ENCODE measurements around the gene TOPBP1. TPM values are rescaled to one million over a fixed set of nuclear protein-coding genes. Genes with fewer than 3 reads are reported as not detected.
"Not testable (repeated sequence)": the region's sequence is repeated elsewhere in the genome, so short reads cannot be mapped to it uniquely, and the experiment has no call there.

The TOPBP1 gene
- total RNA-seq, 1 donor, result 33.7 TPM

- H4K20me1 ChIP-seq (ENCODE audit: insufficient read depth, low read length), result no peaks in the 10 kb centered on the region
- H3K36me3 ChIP-seq (ENCODE audit: insufficient read depth, low read length), result no peaks in the 10 kb centered on the region
- no peak for DNase-seq (ENCODE audit: insufficient read length, low spot score, missing footprints)
- H3K79me2 ChIP-seq (ENCODE audit: insufficient read depth, low read length), result no peaks in the 10 kb centered on the region
- TF ChIP-seq CTCF (IDR thresholded peaks at IDR 0.05; ENCODE audit: extremely low read depth, low read depth, low read length), result no peak
- no peaks in the 10 kb centered on the region for H3K4me1 ChIP-seq (ENCODE audit: insufficient read depth, low read length)
- H3K27ac ChIP-seq (ENCODE audit: low read depth, low read length), result no peak overlapping the region
- no peaks in the 10 kb centered on the region for H3K9me3 ChIP-seq (ENCODE audit: low read depth, low read length)
- peaks cover 40% of the 10 kb centered on the region for H3K27me3 ChIP-seq (ENCODE audit: insufficient read depth, low read length)
- H2AFZ ChIP-seq (ENCODE audit: low read length), result no peak overlapping the region
- no peak overlapping the region for H3K4me2 ChIP-seq (ENCODE audit: insufficient read depth, low read length)
- no peak overlapping the region for H3K4me3 ChIP-seq (ENCODE audit: insufficient read depth, low read length)
Observed at GRCh38 chr3:133672461-133672860, 10.7 kb upstream of the TOPBP1 start.

DNA sequence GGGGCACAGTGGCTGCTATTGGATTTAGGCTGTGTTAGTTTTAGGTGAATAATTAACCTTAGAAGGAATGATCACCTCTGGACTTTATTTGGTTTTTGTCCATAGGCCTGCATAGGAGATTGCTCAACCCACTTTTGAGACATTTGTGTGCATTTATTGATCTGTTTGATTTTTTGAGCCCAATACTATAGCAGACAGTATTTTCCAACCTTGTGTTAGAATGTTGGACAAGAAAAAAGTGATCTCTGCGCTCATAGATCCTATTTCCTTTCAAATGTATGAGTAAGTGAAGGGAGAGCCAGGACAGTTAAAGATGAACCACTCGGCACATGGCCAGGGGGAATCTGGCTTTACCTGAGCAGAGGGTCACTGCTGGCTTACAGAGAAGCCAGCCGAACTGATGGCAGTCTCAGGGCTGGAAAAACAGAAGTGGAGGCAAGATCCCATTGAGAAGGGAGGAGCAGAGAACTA is 8.8 kb upstream of the TOPBP1 start:
- Histone ChIP-seq H3K4me1 (ENCODE audit: insufficient read depth, low read length) (no peaks in the 10 kb centered on the region), H3K27me3 (ENCODE audit: insufficient read depth, low read length) (peaks cover 36% of the 10 kb centered on the region), H3K79me2 (ENCODE audit: insufficient read depth, low read length) (no peaks in the 10 kb centered on the region), H3K27ac (ENCODE audit: low read depth, low read length) (no peak overlapping the region), H2AFZ (ENCODE audit: low read length) (no peak overlapping the region), H3K4me3 (ENCODE audit: insufficient read depth, low read length) (no peak overlapping the region), H3K4me2 (ENCODE audit: insufficient read depth, low read length) (no peak overlapping the region), H3K36me3 (ENCODE audit: insufficient read depth, low read length) (no peaks in the 10 kb centered on the region), H4K20me1 (ENCODE audit: insufficient read depth, low read length) (no peaks in the 10 kb centered on the region), H3K9me3 (ENCODE audit: low read depth, low read length) (no peaks in the 10 kb centered on the region)
- DNase-seq (ENCODE audit: insufficient read length, low spot score, missing footprints), result no peak
- TF ChIP-seq CTCF (IDR thresholded peaks at IDR 0.05; ENCODE audit: extremely low read depth, low read depth, low read length), result no peak

DNA sequence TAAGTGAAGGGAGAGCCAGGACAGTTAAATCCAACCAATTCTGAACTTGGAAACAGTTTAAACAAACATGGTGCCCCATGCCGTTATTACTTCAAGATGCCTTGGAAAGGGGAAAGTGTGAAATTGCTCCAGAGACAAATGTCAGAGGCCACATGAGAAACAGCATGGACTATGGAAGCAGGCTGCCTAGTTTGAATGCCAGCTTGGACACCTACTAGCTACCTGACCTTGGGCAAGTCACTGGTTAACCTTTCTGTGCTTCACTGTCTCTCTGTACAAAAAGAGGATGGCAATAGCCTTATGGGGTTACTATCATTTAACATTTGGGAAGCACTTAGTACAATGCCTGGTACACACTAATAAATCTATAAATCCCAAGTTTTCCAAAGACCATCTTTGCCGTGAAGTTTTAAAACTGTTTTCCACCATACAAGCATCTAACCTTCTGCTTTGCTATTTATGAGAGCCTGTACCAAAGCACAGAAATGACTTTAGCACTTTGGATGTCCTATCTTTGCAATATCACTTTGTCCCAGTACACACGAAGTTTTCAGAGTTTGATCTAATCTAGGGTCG is 8.3 kb upstream of the TOPBP1 start:
- H3K36me3 ChIP-seq (ENCODE audit: insufficient read depth, low read length), result no peaks in the 10 kb centered on the region
- no peak overlapping the region for H3K4me2 ChIP-seq (ENCODE audit: insufficient read depth, low read length)
- H3K27ac ChIP-seq (ENCODE audit: low read depth, low read length), result no peak overlapping the region
- no peak for DNase-seq (ENCODE audit: insufficient read length, low spot score, missing footprints)
- H3K27me3 ChIP-seq (ENCODE audit: insufficient read depth, low read length), result peaks cover 31% of the 10 kb centered on the region
- H3K4me1 ChIP-seq (ENCODE audit: insufficient read depth, low read length), result no peaks in the 10 kb centered on the region
- TF ChIP-seq CTCF (IDR thresholded peaks at IDR 0.05; ENCODE audit: extremely low read depth, low read depth, low read length), result no peak
- no peak overlapping the region for H3K4me3 ChIP-seq (ENCODE audit: insufficient read depth, low read length)
- no peaks in the 10 kb centered on the region for H4K20me1 ChIP-seq (ENCODE audit: insufficient read depth, low read length)
- H3K9me3 ChIP-seq (ENCODE audit: low read depth, low read length), result no peaks in the 10 kb centered on the region
- no peaks in the 10 kb centered on the region for H3K79me2 ChIP-seq (ENCODE audit: insufficient read depth, low read length)
- no peak overlapping the region for H2AFZ ChIP-seq (ENCODE audit: low read length)

- no peak overlapping the region for H3K4me3 ChIP-seq (ENCODE audit: insufficient read depth, low read length)
- H3K9me3 ChIP-seq (ENCODE audit: low read depth, low read length), result no peaks in the 10 kb centered on the region
- DNase-seq (ENCODE audit: insufficient read length, low spot score, missing footprints), result no peak
- H3K27ac ChIP-seq (ENCODE audit: low read depth, low read length), result no peak overlapping the region
- no peak overlapping the region for H3K4me2 ChIP-seq (ENCODE audit: insufficient read depth, low read length)
- H3K36me3 ChIP-seq (ENCODE audit: insufficient read depth, low read length), result no peaks in the 10 kb centered on the region
- H4K20me1 ChIP-seq (ENCODE audit: insufficient read depth, low read length), result no peaks in the 10 kb centered on the region
- no peak overlapping the region for H2AFZ ChIP-seq (ENCODE audit: low read length)
- no peak for TF ChIP-seq CTCF (IDR thresholded peaks at IDR 0.05; ENCODE audit: extremely low read depth, low read depth, low read length)
- peaks cover 10% of the 10 kb centered on the region for H3K27me3 ChIP-seq (ENCODE audit: insufficient read depth, low read length)
- peaks cover 7% of the 10 kb centered on the region for H3K4me1 ChIP-seq (ENCODE audit: insufficient read depth, low read length)
- H3K79me2 ChIP-seq (ENCODE audit: insufficient read depth, low read length), result peaks cover 7% of the 10 kb centered on the region
Observed at GRCh38 chr3:133667118-133667517, 5.4 kb upstream of the TOPBP1 start.

DNA sequence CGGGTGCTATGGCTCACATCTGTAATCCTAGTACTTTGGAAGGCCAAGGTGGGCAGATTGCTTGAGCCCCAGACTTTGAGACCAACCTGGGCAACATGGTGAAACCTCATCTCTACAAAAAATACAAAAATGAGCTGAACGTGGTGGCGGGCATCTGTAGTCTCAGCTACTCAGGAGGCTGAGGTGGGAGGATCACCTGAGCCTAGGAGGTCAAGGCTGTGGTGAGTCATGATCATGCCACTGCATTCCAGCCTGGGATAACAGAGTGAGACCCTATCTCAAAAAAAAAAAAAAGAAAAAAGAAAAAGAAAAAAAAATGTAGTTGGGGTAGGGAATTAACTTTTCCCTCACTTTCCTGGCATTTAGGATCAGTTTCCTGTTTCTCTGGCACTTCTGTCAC is 3.4 kb upstream of the TOPBP1 start:
- not testable (repeated sequence) for H2AFZ ChIP-seq (ENCODE audit: low read length); H3K4me3 ChIP-seq (ENCODE audit: insufficient read depth, low read length); H3K36me3 ChIP-seq (ENCODE audit: insufficient read depth, low read length); H3K27ac ChIP-seq (ENCODE audit: low read depth, low read length); H3K27me3 ChIP-seq (ENCODE audit: insufficient read depth, low read length); H3K9me3 ChIP-seq (ENCODE audit: low read depth, low read length); H3K4me2 ChIP-seq (ENCODE audit: insufficient read depth, low read length); H4K20me1 ChIP-seq (ENCODE audit: insufficient read depth, low read length); DNase-seq (ENCODE audit: insufficient read length, low spot score, missing footprints)
- Histone ChIP-seq H3K79me2 (ENCODE audit: insufficient read depth, low read length) (peaks cover 27% of the 10 kb centered on the region), H3K4me1 (ENCODE audit: insufficient read depth, low read length) (peaks cover 10% of the 10 kb centered on the region)

Measured in osteoblast (primary cell).